Aorta (tissue), 5 donors: ENCODE results near the gene IRF5. TPM values are rescaled to one million over a fixed set of nuclear protein-coding genes. Genes with fewer than 3 reads are reported as not detected.

ENCODE experiments used
- ATAC-seq: fragments of 200-7000 bp; cut with Tn5 transposase; one replicate; pipeline ENCODE4 v1.9.1; 2022; ENCODE audit warnings: moderate library complexity; ENCODE audit not compliant: low FRiP score
- DNase-seq, 2 donors: peaks; one replicate each; pipeline ENCODE4 v3.0.0-alpha.2; 2020
- H3K27ac ChIP-seq, 2 donors: one replicate each; pipeline ENCODE4 v1.5.1; 2013; ENCODE audit warnings: low read length in 2 of 2, mild to moderate bottlenecking in 2 of 2, moderate library complexity in 2 of 2, control low read depth in 1 of 2, inconsistent platforms in 1 of 2, low read depth in 1 of 2
- H3K27me3 ChIP-seq, 2 donors: one replicate each; pipeline ENCODE4 v1.6.1; 2013; ENCODE audit warnings: control low read depth in 1 of 2, low read length in 1 of 2, mild to moderate bottlenecking in 1 of 2, moderate library complexity in 1 of 2; ENCODE audit not compliant: insufficient read depth in 2 of 2, control insufficient read depth in 1 of 2
- H3K36me3 ChIP-seq, 2 donors: one replicate each; pipeline ENCODE4 v1.6.1; 2013; ENCODE audit warnings: control low read depth in 1 of 2, low read length in 1 of 2, mild to moderate bottlenecking in 1 of 2; ENCODE audit not compliant: insufficient read depth in 2 of 2, control insufficient read depth in 1 of 2
- H3K4me1 ChIP-seq, 2 donors: one replicate each; pipeline ENCODE4 v1.6.1; 2013; ENCODE audit warnings: low read length in 2 of 2, control low read depth in 1 of 2, mild to moderate bottlenecking in 1 of 2, moderate library complexity in 1 of 2; ENCODE audit not compliant: insufficient read depth in 2 of 2, control insufficient read depth in 1 of 2
- H3K4me3 ChIP-seq, 2 donors: one replicate each; pipeline ENCODE4 v1.5.1; 2013; ENCODE audit warnings: low read length in 2 of 2, control low read depth in 1 of 2, mild to moderate bottlenecking in 1 of 2
- H3K9me3 ChIP-seq: one replicate; pipeline ENCODE4 v1.6.1; 2013; ENCODE audit warnings: mild to moderate bottlenecking, low read length; ENCODE audit not compliant: control insufficient read depth
- whole genome bisulfite sequencing, 2 donors: extraction: QIAGEN DNeasy Blood & Tissue Kit; methylation state at CpG; one replicate each; pipeline ENCODE4 v1.1.7; 2013; 5-methylcytosine and 5-hydroxymethylcytosine counted together
- intact Hi-C, 2 donors: fragments of 100-400 bp; cut with DNase I; formaldehyde crosslinking; loops; one replicate each; pipeline versions ENCODE4 v1.14.2 to v1.15.0; 2022
- polyA plus RNA-seq, 2 donors: library from polyadenylated mRNA; stranded (reverse); fragments of 200-250 nt; gene quantifications; one replicate each; pipeline ENCODE4 v1.2.3, GENCODE V29; 2013
- total RNA-seq, 2 donors: library from RNA; stranded (reverse); fragmentation: NEBNext Ultra II Directional; extraction: Animal tissue kit (Norgen Biotek cat#: 25700); gene quantifications; one replicate each; pipeline ENCODE4 v1.2.1, GENCODE V29; 2021
- donor health status: healthy with polysubstance abuse.
- donor health status: Bipolar disorder and iron deficiency.
- donor health status: DM: no; HTN: no; CAD: no.
- donor health status: DM: no; HTN: no; CAD: no.
- donor health status: DM: yes; HTN: yes; CAD: no.

IRF5 gene
- total and polyA plus RNA-seq, 4 donors: 4.0 to 15.5 (median 8.7) TPM

GRCh38 chr7:128934361-128935341 lies 3.1 kb upstream of the IRF5 start:
- 79 to 85% methylated on average over 14 of the region's 14 CpGs for WGBS, 2 donors
- H3K27ac ChIP-seq: no peak overlapping the region

DNA sequence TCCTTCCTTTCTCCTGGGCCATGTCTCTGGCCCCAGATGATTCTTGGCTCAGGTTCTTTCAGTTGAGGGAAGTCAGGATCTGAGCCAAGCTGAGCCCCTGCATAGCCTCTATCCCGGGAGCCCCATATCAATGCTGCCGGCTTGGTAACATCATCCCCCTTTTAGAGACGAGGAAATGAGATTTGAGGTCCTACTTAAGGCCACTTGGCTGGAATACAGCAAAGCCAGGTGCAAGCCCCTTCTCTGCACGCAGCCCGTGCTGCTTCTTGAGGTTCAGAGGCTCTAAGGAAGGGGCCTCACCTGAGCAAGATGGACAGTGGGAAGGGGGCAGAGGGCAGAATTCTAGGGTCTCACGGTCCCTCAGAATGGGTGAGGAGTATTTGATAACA lies 2.4 kb upstream of the IRF5 start:
- no peak overlapping the region for H3K4me3 ChIP-seq
- DNase-seq: no peak
- H3K4me1 ChIP-seq: no peaks in the 10 kb centered on the region
- H3K27ac ChIP-seq: no peak overlapping the region
- no peaks in the 10 kb centered on the region for H3K36me3 ChIP-seq
- intact Hi-C loops: no loop called here
- H3K27me3 ChIP-seq: no peaks in the 10 kb centered on the region
- WGBS, 2 donors: 69 to 71% methylated on average over 6 of the region's 6 CpGs
- no peaks in the 10 kb centered on the region for H3K9me3 ChIP-seq
- ATAC-seq: no peak

More at GRCh38 chr7:128934361-128935341, 3.1 kb upstream of the IRF5 start:
- no peaks in the 10 kb centered on the region for H3K27me3 ChIP-seq
- H3K4me1 ChIP-seq: no peaks in the 10 kb centered on the region
- intact Hi-C loops: no loop called here
- no peak for DNase-seq
- no peak overlapping the region for H3K4me3 ChIP-seq
- no peaks in the 10 kb centered on the region for H3K36me3 ChIP-seq
- ATAC-seq: no peak
- H3K9me3 ChIP-seq: no peaks in the 10 kb centered on the region

DNA sequence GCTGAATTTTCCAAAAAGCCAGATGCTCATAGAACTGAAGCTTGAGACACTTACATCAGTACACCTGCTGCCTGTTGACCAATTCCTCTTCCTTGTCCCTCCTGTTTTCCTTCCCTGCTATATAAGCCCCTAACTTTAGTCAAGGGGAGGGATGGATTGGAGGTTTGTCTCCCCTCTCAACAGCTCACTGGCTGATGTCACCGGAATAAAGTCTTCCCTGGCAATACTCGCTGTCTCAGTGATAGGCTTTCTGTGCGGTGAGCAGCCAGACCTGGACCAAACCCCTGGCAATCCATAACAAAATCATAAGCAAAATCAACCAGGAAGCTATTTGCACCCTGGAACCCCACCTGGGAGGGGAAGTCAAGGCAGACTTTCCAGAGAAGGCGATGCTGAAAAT lies 929 bp upstream of the IRF5 start:
- Histone ChIP-seq H3K9me3 (no peaks in the 10 kb centered on the region), H3K36me3 (no peaks in the 10 kb centered on the region), H3K4me1 (no peaks in the 10 kb centered on the region), H3K27me3 (no peaks in the 10 kb centered on the region), H3K4me3 (no peak overlapping the region), H3K27ac (no peak overlapping the region)
- DNase-seq: no peak
- ATAC-seq: no peak
- 91 to 92% methylated on average over 4 of the region's 4 CpGs for WGBS, 2 donors
- intact Hi-C loops: no loop called here

DNA sequence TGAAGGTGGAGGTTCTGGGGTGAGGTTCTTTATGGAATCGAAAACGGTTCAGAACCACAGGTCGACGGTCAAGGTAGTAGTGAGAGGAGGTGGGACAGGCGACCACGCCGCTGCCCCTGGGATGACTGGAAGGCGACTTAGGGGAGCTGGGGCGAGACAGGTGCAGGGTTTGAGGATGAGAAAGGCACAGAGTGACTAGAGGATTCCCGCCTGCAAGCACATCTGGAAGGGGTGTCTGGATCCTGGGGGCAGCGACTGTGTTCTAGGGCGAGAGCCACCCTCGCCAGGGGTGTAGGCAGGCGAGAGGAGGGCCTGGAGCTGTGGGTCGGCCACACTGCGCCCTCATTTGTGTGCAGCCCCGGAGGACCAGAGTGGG lies 468 bp upstream of the IRF5 start:
- no peak for DNase-seq
- H3K4me3 ChIP-seq: no peak overlapping the region
- H3K27me3 ChIP-seq: no peaks in the 10 kb centered on the region
- no peak for ATAC-seq
- H3K4me1 ChIP-seq: no peaks in the 10 kb centered on the region
- H3K36me3 ChIP-seq: no peaks in the 10 kb centered on the region
- intact Hi-C loops: no loop called here
- H3K27ac ChIP-seq: no peak overlapping the region
- no peaks in the 10 kb centered on the region for H3K9me3 ChIP-seq
- WGBS, 2 donors: 63 to 66% methylated on average over 17 of the region's 17 CpGs

GRCh38 chr7:128938544-128939074 lies 882 bp downstream of the IRF5 start:
- Histone ChIP-seq H3K27ac (no peak overlapping the region), H3K9me3 (no peaks in the 10 kb centered on the region), H3K4me3 (peak overlapping the region in 1 of 2 donors; percentile 71), H3K4me1 (no peaks in the 10 kb centered on the region), H3K36me3 (no peaks in the 10 kb centered on the region), H3K27me3 (no peaks in the 10 kb centered on the region)
- 0 to 2% methylated on average over 25 to 30 of the region's 30 CpGs for WGBS, 2 donors
- intact Hi-C loops: no loop called here
- ATAC-seq (no peak), DNase-seq (no peak)

DNA sequence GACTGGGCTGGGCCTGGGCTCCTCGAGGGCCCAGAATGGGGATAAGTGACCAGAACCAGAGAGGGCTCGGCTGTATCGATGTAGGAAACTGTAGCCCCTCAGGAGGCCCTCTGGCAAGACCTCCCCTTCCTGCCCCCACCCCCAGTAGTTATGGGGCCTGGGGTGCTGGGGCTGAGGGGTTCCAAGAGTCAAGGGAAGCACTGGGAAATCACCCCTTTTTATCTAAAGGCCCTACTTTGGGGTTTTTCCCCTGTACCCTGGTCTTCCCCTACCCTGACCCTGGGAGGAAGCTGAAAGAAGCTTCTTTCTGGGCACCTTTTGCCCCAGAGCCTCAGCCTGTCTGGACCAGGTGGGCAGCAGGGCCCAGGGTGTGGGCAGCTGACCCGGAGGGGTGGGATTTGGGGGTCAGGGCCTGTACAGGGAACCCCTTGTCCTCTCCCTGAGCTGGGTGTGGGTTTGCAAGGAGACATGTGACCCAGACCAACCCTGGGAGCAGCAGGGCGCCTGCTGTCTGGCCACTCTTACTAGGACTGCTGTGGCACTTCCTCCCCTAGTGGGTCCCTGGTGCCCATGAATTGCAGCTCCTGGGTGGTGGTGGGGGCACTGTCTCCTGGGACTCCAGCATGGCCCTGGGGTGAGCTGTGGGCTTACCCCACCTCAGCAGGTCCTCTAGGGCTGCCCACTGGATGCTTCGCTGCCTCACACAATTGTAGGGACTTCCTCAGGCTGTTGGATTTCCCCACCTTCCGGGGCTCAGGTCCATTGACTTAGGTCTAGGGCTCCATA lies 1.5 kb downstream of the IRF5 start:
- Histone ChIP-seq H3K4me3 (no peak overlapping the region), H3K4me1 (no peaks in the 10 kb centered on the region), H3K27ac (no peak overlapping the region), H3K27me3 (no peaks in the 10 kb centered on the region), H3K9me3 (no peaks in the 10 kb centered on the region), H3K36me3 (no peaks in the 10 kb centered on the region)
- 63 to 66% methylated on average over 7 of the region's 7 CpGs for WGBS, 2 donors
- ATAC-seq (no peak), DNase-seq (no peak)
- intact Hi-C loops: no loop called here

GRCh38 chr7:128939861-128940410 lies 2.2 kb downstream of the IRF5 start:
- 91 to 94% methylated on average over 18 of the region's 18 CpGs for WGBS, 2 donors
- H3K36me3 ChIP-seq: no peaks in the 10 kb centered on the region
- no peak for ATAC-seq
- H3K4me3 ChIP-seq: no peak overlapping the region
- DNase-seq: no peak
- H3K27ac ChIP-seq: no peak overlapping the region
- H3K4me1 ChIP-seq: no peaks in the 10 kb centered on the region
- no peaks in the 10 kb centered on the region for H3K27me3 ChIP-seq
- no peaks in the 10 kb centered on the region for H3K9me3 ChIP-seq
- intact Hi-C loops: no loop called here

- Histone ChIP-seq H3K9me3 (no peaks in the 10 kb centered on the region), H3K4me1 (no peaks in the 10 kb centered on the region), H3K27me3 (no peaks in the 10 kb centered on the region), H3K27ac (no peak overlapping the region), H3K4me3 (no peak overlapping the region), H3K36me3 (no peaks in the 10 kb centered on the region)
- WGBS, 2 donors: 89 to 90% methylated on average over 19 to 20 of the region's 20 CpGs
- DNase-seq (peak; percentile 84 to 87), ATAC-seq (peak; percentile 53)
- intact Hi-C loops: no loop called here
These were observed 3.0 kb downstream of the IRF5 start for GRCh38 chr7:128940494-128941322.
